GM12878 (cell line): Measurements from ENCODE around the gene DIAPH3.

Experiments used
- CBFB ChIP-seq: IDR thresholded peaks from 2 replicates; pipeline ENCODE4 v1.6.1; 2016; ENCODE audit warnings: antibody characterized with exemption, low read depth
- EP300 ChIP-seq, 2 experiments: fragments of 150-350 bp in 1 of 2; IDR thresholded peaks; 2 replicates each; pipeline ENCODE4 v1.6.1; 2011 to 2012; ENCODE audit warnings: low read depth in 2 of 2, low read length in 2 of 2, borderline replicate concordance in 1 of 2, improper control_type of control experiment in 1 of 2, inconsistent platforms in 1 of 2; ENCODE audit not compliant: control insufficient read depth in 1 of 2
- EZH2 ChIP-seq: IDR thresholded peaks from 2 replicates; pipeline ENCODE4 v1.6.1; 2012; ENCODE audit warnings: low read depth, mild to moderate bottlenecking, control low read depth, inconsistent platforms, low read length, borderline replicate concordance; ENCODE audit not compliant: control insufficient read depth
- HDAC6 ChIP-seq: fragments of 200-600 bp; sonication (generic); IDR thresholded peaks from one replicate; pipeline ENCODE4 v1.8.0; 2017; ENCODE audit warnings: antibody characterized with exemption; ENCODE audit not compliant: unreplicated experiment
- KDM1A ChIP-seq: fragments of 200-600 bp; sonication (generic); IDR thresholded peaks from 2 replicates; pipeline ENCODE4 v1.6.1; 2016; ENCODE audit warnings: borderline replicate concordance
- NR2C2 ChIP-seq: IDR thresholded peaks from 2 replicates; pipeline ENCODE4 v1.6.1; 2011; ENCODE audit warnings: borderline replicate concordance, low read depth; ENCODE audit not compliant: control insufficient read depth, insufficient read length
- POLR2A ChIP-seq: IDR thresholded peaks from 2 replicates; pipeline ENCODE4 v1.6.1; 2011; ENCODE audit warnings: low read depth, mild to moderate bottlenecking, low read length
- POLR2AphosphoS5 ChIP-seq: IDR thresholded peaks from 2 replicates; pipeline ENCODE4 v1.6.1; 2011; ENCODE audit warnings: mild to moderate bottlenecking, low read length, inconsistent platforms
- RAD21 ChIP-seq: IDR thresholded peaks from 2 replicates; pipeline ENCODE4 v1.6.1; 2011; ENCODE audit warnings: mild to moderate bottlenecking, low read depth, low read length, moderate library complexity; ENCODE audit not compliant: insufficient read depth
- TF ChIP-seq, protein P1 (sequence below), 3 experiments: IDR thresholded peaks in 2 of 3; conservative IDR thresholded peaks in 1 of 3; 2 replicates each; pipeline ENCODE4 v1.5.1; 2011; ENCODE audit warnings: low read depth in 3 of 3, low read length in 3 of 3, mild to moderate bottlenecking in 3 of 3, control low read depth in 2 of 3, moderate library complexity in 2 of 3, inconsistent platforms in 1 of 3, mixed read lengths in 1 of 3; ENCODE audit not compliant: control insufficient read depth in 2 of 3, insufficient read depth in 1 of 3; ENCODE audit errors: extremely low read depth in 1 of 3
- TF ChIP-seq, protein P2 (sequence below): fragments of 150-350 bp; IDR thresholded peaks from 2 replicates; pipeline ENCODE4 v1.6.1; 2016; ENCODE audit warnings: low read depth, low read length
- TF ChIP-seq, protein P3 (sequence below): fragments of 450-650 bp; formaldehyde crosslinking; IDR thresholded peaks from 2 replicates; pipeline ENCODE4 v1.5.0; 2022; ENCODE audit warnings: mild to moderate bottlenecking, missing genetic modification characterization
- TF ChIP-seq, protein P4 (sequence below): IDR thresholded peaks from 2 replicates; pipeline ENCODE4 v1.6.1; 2012; ENCODE audit warnings: low read depth, low read length, improper control_type of control experiment

DNA sequence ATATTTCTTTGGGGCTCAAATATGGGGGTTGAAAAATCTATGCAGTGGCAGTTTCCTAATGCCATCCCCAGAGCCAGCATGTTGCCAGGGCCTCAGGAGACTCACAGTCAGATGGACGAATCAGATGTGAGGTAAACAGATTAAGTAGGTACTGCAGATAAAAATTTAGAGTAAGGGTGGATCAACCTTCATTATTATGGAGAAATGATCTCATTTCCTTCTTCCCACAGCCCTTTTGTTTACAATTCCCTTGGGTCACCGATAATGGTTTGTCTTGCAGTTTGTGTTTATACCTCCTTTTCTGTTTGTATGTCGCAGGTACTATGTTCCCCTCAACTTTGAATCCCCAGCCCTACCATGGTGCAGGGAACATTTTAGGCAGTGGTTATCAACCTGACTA, 20.0 kb downstream of the DIAPH3 start:
- TF ChIP-seq, protein P1, sequence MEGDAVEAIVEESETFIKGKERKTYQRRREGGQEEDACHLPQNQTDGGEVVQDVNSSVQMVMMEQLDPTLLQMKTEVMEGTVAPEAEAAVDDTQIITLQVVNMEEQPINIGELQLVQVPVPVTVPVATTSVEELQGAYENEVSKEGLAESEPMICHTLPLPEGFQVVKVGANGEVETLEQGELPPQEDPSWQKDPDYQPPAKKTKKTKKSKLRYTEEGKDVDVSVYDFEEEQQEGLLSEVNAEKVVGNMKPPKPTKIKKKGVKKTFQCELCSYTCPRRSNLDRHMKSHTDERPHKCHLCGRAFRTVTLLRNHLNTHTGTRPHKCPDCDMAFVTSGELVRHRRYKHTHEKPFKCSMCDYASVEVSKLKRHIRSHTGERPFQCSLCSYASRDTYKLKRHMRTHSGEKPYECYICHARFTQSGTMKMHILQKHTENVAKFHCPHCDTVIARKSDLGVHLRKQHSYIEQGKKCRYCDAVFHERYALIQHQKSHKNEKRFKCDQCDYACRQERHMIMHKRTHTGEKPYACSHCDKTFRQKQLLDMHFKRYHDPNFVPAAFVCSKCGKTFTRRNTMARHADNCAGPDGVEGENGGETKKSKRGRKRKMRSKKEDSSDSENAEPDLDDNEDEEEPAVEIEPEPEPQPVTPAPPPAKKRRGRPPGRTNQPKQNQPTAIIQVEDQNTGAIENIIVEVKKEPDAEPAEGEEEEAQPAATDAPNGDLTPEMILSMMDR (IDR thresholded peaks at IDR 0.05 in 2 of 3, conservative IDR thresholded peaks at IDR 0.05 in 1 of 3; ENCODE audit: control insufficient read depth in 2 of 3, extremely low read depth in 1 of 3, insufficient read depth in 1 of 3, low read depth in 3 of 3, low read length in 3 of 3): no peak
- TF ChIP-seq CBFB (no peak), EZH2 (no peak), POLR2A (no peak), NR2C2 (no peak), KDM1A (no peak), EP300 (IDR thresholded peaks at IDR 0.05; ENCODE audit: borderline replicate concordance in 1 of 2, control insufficient read depth in 1 of 2, low read depth in 2 of 2, low read length in 2 of 2) (no peak), RAD21 (no peak), HDAC6 (no peak), POLR2AphosphoS5 (no peak)
- TF ChIP-seq, protein P2, sequence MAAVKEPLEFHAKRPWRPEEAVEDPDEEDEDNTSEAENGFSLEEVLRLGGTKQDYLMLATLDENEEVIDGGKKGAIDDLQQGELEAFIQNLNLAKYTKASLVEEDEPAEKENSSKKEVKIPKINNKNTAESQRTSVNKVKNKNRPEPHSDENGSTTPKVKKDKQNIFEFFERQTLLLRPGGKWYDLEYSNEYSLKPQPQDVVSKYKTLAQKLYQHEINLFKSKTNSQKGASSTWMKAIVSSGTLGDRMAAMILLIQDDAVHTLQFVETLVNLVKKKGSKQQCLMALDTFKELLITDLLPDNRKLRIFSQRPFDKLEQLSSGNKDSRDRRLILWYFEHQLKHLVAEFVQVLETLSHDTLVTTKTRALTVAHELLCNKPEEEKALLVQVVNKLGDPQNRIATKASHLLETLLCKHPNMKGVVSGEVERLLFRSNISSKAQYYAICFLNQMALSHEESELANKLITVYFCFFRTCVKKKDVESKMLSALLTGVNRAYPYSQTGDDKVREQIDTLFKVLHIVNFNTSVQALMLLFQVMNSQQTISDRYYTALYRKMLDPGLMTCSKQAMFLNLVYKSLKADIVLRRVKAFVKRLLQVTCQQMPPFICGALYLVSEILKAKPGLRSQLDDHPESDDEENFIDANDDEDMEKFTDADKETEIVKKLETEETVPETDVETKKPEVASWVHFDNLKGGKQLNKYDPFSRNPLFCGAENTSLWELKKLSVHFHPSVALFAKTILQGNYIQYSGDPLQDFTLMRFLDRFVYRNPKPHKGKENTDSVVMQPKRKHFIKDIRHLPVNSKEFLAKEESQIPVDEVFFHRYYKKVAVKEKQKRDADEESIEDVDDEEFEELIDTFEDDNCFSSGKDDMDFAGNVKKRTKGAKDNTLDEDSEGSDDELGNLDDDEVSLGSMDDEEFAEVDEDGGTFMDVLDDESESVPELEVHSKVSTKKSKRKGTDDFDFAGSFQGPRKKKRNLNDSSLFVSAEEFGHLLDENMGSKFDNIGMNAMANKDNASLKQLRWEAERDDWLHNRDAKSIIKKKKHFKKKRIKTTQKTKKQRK: no peak
- TF ChIP-seq, protein P3, sequence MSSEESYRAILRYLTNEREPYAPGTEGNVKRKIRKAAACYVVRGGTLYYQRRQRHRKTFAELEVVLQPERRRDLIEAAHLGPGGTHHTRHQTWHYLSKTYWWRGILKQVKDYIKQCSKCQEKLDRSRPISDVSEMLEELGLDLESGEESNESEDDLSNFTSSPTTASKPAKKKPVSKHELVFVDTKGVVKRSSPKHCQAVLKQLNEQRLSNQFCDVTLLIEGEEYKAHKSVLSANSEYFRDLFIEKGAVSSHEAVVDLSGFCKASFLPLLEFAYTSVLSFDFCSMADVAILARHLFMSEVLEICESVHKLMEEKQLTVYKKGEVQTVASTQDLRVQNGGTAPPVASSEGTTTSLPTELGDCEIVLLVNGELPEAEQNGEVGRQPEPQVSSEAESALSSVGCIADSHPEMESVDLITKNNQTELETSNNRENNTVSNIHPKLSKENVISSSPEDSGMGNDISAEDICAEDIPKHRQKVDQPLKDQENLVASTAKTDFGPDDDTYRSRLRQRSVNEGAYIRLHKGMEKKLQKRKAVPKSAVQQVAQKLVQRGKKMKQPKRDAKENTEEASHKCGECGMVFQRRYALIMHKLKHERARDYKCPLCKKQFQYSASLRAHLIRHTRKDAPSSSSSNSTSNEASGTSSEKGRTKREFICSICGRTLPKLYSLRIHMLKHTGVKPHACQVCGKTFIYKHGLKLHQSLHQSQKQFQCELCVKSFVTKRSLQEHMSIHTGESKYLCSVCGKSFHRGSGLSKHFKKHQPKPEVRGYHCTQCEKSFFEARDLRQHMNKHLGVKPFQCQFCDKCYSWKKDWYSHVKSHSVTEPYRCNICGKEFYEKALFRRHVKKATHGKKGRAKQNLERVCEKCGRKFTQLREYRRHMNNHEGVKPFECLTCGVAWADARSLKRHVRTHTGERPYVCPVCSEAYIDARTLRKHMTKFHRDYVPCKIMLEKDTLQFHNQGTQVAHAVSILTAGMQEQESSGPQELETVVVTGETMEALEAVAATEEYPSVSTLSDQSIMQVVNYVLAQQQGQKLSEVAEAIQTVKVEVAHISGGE: no peak
- TF ChIP-seq, protein P4, sequence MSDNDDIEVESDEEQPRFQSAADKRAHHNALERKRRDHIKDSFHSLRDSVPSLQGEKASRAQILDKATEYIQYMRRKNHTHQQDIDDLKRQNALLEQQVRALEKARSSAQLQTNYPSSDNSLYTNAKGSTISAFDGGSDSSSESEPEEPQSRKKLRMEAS: no peak
